ENCODE data around the gene EBF4.

DNA sequence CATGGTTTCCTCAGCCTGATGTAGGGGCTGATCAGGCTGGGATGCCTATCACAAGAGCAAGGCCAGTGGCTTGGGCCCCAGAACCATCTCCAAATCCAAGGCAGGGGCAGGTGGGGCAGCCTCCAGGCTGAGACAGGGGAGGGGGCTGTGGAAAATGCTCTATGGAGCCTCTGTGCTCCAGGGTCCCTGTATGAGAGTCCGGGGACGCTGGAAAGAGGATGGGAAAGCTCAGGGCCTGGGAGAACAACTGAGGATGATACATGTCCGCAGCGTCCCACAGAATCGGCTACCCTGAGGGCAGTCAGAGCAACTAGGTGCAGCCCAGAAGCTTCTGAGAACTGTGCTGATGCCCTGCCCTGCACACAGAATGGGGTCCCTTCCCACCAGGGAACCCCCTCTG, 64.4 kb downstream of the EBF4 start:
- TF ChIP-seq, protein P1, sequence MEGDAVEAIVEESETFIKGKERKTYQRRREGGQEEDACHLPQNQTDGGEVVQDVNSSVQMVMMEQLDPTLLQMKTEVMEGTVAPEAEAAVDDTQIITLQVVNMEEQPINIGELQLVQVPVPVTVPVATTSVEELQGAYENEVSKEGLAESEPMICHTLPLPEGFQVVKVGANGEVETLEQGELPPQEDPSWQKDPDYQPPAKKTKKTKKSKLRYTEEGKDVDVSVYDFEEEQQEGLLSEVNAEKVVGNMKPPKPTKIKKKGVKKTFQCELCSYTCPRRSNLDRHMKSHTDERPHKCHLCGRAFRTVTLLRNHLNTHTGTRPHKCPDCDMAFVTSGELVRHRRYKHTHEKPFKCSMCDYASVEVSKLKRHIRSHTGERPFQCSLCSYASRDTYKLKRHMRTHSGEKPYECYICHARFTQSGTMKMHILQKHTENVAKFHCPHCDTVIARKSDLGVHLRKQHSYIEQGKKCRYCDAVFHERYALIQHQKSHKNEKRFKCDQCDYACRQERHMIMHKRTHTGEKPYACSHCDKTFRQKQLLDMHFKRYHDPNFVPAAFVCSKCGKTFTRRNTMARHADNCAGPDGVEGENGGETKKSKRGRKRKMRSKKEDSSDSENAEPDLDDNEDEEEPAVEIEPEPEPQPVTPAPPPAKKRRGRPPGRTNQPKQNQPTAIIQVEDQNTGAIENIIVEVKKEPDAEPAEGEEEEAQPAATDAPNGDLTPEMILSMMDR (conservative IDR thresholded peaks at IDR 0.05 in 1 of 2, IDR thresholded peaks at IDR 0.05 in 1 of 2; ENCODE audit: extremely low read depth in 1 of 2, insufficient read depth in 1 of 2, low read depth in 1 of 2, low read length in 2 of 2) = no peak
- TF ChIP-seq EZH2 (IDR thresholded peaks at IDR 0.05; ENCODE audit: borderline replicate concordance, low read length) = no peak

All from mammary epithelial cell (primary cell).